Neural cell (in vitro differentiated cells): ENCODE data around the gene FCHSD1. TPM values are rescaled to one million over a fixed set of nuclear protein-coding genes. Genes with fewer than 3 reads are reported as not detected.

Experiments
- H2AFZ ChIP-seq: fragments of 200-600, 300-800 bp; sonication (generic), shearing (Covaris generic); 2 replicates; pipeline ENCODE4 v1.6.0; 2014; ENCODE audit warnings: low read depth, mild to moderate bottlenecking, antibody characterized with exemption, low read length, moderate library complexity
- H3F3A ChIP-seq: fragments of 200-600 bp; shearing (Covaris generic); 2 replicates; pipeline ENCODE4 v1.6.1; 2016; ENCODE audit warnings: mild to moderate bottlenecking, moderate library complexity, mixed read lengths, antibody characterized with exemption, low read length; ENCODE audit not compliant: insufficient read depth, poor library complexity, severe bottlenecking
- H3K27ac ChIP-seq: fragments of 200-600, 300-800 bp; sonication (generic), shearing (Covaris generic); 2 replicates; pipeline ENCODE4 v1.5.1; 2014; ENCODE audit warnings: mild to moderate bottlenecking, low read length, moderate library complexity
- H3K27me3 ChIP-seq: fragments of 300-800, 200-600 bp; sonication (generic), shearing (Covaris generic); 2 replicates; pipeline ENCODE4 v1.6.0; 2014; ENCODE audit warnings: mild to moderate bottlenecking, low read depth, low read length, moderate library complexity; ENCODE audit not compliant: insufficient read depth
- H3K36me3 ChIP-seq: fragments of 300-800, 200-600 bp; sonication (generic), shearing (Covaris generic); 2 replicates; pipeline ENCODE4 v1.5.1; 2014; ENCODE audit warnings: mild to moderate bottlenecking, antibody characterized with exemption, low read length, moderate library complexity; ENCODE audit not compliant: insufficient read depth
- H3K4me2 ChIP-seq: fragments of 300-800, 200-600 bp; sonication (generic), shearing (Covaris generic); 2 replicates; pipeline ENCODE4 v1.6.0; 2014; ENCODE audit warnings: mild to moderate bottlenecking, low read length
- H3K4me3 ChIP-seq: fragments of 300-800, 200-600 bp; sonication (generic), shearing (Covaris generic); 2 replicates; pipeline ENCODE4 v1.5.1; 2014; ENCODE audit warnings: mild to moderate bottlenecking, low read length, moderate library complexity
- H3K79me2 ChIP-seq: fragments of 200-600 bp; shearing (Covaris generic); replicated peaks from 2 replicates; pipeline ENCODE4 v1.6.0; 2014; ENCODE audit warnings: mild to moderate bottlenecking, low read length, moderate library complexity; ENCODE audit not compliant: insufficient read depth
- H3K9ac ChIP-seq: fragments of 300-800, 200-600 bp; sonication (generic), shearing (Covaris generic); 2 replicates; pipeline ENCODE4 v1.6.1; 2016; ENCODE audit warnings: mild to moderate bottlenecking, low read length, mixed read lengths
- H3K9me2 ChIP-seq: fragments of 200-600 bp; shearing (Covaris generic); 2 replicates; pipeline ENCODE4 v1.6.1; 2016; ENCODE audit warnings: mild to moderate bottlenecking, low read length, mixed read lengths; ENCODE audit not compliant: insufficient read depth
- H3K9me3 ChIP-seq: fragments of 200-600, 300-800 bp; sonication (generic), shearing (Covaris generic); 2 replicates; pipeline ENCODE4 v1.6.1; 2016; ENCODE audit warnings: mild to moderate bottlenecking, mixed run types, low read length, moderate library complexity, mixed read lengths
- H4K20me1 ChIP-seq: fragments of 200-600 bp; shearing (Covaris generic); 2 replicates; pipeline ENCODE4 v1.6.1; 2016; ENCODE audit warnings: mild to moderate bottlenecking, mixed run types; ENCODE audit not compliant: insufficient read depth
- EP300 ChIP-seq: fragments of 450-650 bp; conservative IDR thresholded peaks from 2 replicates; pipeline ENCODE4 v1.6.1; 2014; ENCODE audit warnings: antibody characterized with exemption, mild to moderate bottlenecking, moderate library complexity; ENCODE audit not compliant: poor library complexity, severe bottlenecking
- EZH2 ChIP-seq: fragments of 200-600, 300-800 bp; shearing (Covaris generic), sonication (generic); IDR thresholded peaks from 2 replicates; pipeline ENCODE4 v1.6.1; 2014; ENCODE audit warnings: antibody characterized with exemption, low read length, borderline replicate concordance, mild to moderate bottlenecking; ENCODE audit not compliant: insufficient read depth, poor library complexity, severe bottlenecking
- POLR2AphosphoS5 ChIP-seq: IDR thresholded peaks from 2 replicates; pipeline ENCODE4 v1.6.1; 2012
- RAD21 ChIP-seq: fragments of 450-650 bp; conservative IDR thresholded peaks from 2 replicates; pipeline ENCODE4 v1.6.1; 2014; ENCODE audit warnings: antibody characterized with exemption, mild to moderate bottlenecking, moderate library complexity
- polyA plus RNA-seq: library from polyadenylated mRNA; depleted of rRNA; stranded (reverse); fragments of >200 nt; gene quantifications from 2 replicates; pipeline ENCODE4 v1.2.3, GENCODE V29; 2014
- TF ChIP-seq, protein P1 (sequence below): fragments of 450-650 bp; IDR thresholded peaks from 2 replicates; pipeline ENCODE4 v1.5.1; 2014; ENCODE audit warnings: antibody characterized with exemption, mild to moderate bottlenecking, moderate library complexity; ENCODE audit not compliant: poor library complexity, severe bottlenecking
- TF ChIP-seq, protein P2 (sequence below): IDR thresholded peaks from 2 replicates; pipeline ENCODE4 v1.6.1; 2012; ENCODE audit warnings: borderline replicate concordance

The FCHSD1 gene
- polyA plus RNA-seq, 1 donor from 2014 or later: 3.9 TPM

DNA sequence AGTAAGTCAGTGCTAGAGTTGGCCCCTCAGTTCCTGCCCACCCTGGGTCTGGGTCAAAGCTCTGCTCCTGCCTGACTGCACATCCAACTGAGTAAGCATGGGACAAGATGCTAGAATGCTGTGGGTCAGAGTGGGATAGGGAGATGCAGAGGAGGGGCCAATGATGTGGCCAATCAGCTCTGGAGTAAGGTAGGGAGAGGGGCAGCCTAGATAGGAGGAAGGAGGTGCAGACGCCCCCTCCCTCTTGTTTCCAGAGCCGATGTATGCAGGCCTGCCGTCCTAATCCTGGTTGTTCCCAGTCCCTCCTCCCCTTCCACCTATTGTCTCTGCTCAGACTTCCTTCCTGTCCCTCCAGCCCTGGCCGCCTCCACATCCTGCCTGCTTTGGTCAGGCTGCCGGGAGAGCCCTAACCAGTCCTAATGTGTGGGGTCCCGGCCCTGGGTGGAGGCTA is 29.6 kb upstream of the FCHSD1 start:
- H3K27me3 ChIP-seq: no peaks in the 10 kb centered on the region
- no peak overlapping the region for H3K27ac ChIP-seq
- no peaks in the 10 kb centered on the region for H3F3A ChIP-seq
- no peaks in the 10 kb centered on the region for H3K9me3 ChIP-seq
- H3K36me3 ChIP-seq: no peaks in the 10 kb centered on the region
- H3K9ac ChIP-seq: no peak overlapping the region
- H2AFZ ChIP-seq: no peak overlapping the region
- H3K79me2 ChIP-seq: no peaks in the 10 kb centered on the region
- H3K9me2 ChIP-seq: no peaks in the 10 kb centered on the region
- no peaks in the 10 kb centered on the region for H4K20me1 ChIP-seq
- H3K4me2 ChIP-seq: no peak overlapping the region
- no peak overlapping the region for H3K4me3 ChIP-seq
- TF ChIP-seq POLR2AphosphoS5 (no peak), EP300 (no peak)

- Histone ChIP-seq H3K9ac (no peak overlapping the region), H3K27ac (no peak overlapping the region), H3K79me2 (no peaks in the 10 kb centered on the region), H2AFZ (no peak overlapping the region), H3F3A (no peaks in the 10 kb centered on the region), H3K9me2 (no peaks in the 10 kb centered on the region), H3K27me3 (no peaks in the 10 kb centered on the region), H3K4me2 (no peak overlapping the region), H4K20me1 (no peaks in the 10 kb centered on the region), H3K36me3 (no peaks in the 10 kb centered on the region), H3K9me3 (no peaks in the 10 kb centered on the region), H3K4me3 (no peak overlapping the region)
- TF ChIP-seq EP300 (no peak), EZH2 (no peak)
- TF ChIP-seq, protein P1, sequence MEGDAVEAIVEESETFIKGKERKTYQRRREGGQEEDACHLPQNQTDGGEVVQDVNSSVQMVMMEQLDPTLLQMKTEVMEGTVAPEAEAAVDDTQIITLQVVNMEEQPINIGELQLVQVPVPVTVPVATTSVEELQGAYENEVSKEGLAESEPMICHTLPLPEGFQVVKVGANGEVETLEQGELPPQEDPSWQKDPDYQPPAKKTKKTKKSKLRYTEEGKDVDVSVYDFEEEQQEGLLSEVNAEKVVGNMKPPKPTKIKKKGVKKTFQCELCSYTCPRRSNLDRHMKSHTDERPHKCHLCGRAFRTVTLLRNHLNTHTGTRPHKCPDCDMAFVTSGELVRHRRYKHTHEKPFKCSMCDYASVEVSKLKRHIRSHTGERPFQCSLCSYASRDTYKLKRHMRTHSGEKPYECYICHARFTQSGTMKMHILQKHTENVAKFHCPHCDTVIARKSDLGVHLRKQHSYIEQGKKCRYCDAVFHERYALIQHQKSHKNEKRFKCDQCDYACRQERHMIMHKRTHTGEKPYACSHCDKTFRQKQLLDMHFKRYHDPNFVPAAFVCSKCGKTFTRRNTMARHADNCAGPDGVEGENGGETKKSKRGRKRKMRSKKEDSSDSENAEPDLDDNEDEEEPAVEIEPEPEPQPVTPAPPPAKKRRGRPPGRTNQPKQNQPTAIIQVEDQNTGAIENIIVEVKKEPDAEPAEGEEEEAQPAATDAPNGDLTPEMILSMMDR: no peak
Measured at GRCh38 chr5:141680178-141680577, 29.0 kb upstream of the FCHSD1 start.

DNA sequence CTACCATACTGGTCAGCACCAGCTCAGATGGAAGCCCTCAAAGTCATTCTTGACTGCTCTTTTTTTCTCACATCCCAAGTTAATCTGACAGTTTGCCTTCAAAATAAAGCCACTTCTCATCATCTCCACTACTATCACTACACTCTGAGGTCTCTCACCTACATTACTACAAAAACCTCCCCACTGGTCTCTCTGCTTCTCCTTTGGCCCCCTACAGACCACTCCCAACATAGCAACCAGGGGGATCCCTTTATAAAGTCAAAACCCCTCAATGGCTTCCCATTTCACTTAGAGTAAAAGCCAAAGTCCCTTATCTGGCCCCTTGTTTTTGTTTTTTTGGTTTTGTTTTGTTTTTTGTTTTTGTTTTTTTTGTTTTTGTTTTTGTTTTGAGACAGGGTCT is 26.2 kb upstream of the FCHSD1 start:
- no peak overlapping the region for H2AFZ ChIP-seq
- no peaks in the 10 kb centered on the region for H3K27me3 ChIP-seq
- no peaks in the 10 kb centered on the region for H3F3A ChIP-seq
- no peaks in the 10 kb centered on the region for H4K20me1 ChIP-seq
- no peaks in the 10 kb centered on the region for H3K36me3 ChIP-seq
- H3K4me3 ChIP-seq: no peak overlapping the region
- no peak overlapping the region for H3K4me2 ChIP-seq
- H3K9me2 ChIP-seq: no peaks in the 10 kb centered on the region
- H3K9ac ChIP-seq: no peak overlapping the region
- no peak overlapping the region for H3K27ac ChIP-seq
- no peak for TF ChIP-seq EZH2
- TF ChIP-seq, protein P1: peak; percentile 12
- no peaks in the 10 kb centered on the region for H3K9me3 ChIP-seq
- no peaks in the 10 kb centered on the region for H3K79me2 ChIP-seq

DNA sequence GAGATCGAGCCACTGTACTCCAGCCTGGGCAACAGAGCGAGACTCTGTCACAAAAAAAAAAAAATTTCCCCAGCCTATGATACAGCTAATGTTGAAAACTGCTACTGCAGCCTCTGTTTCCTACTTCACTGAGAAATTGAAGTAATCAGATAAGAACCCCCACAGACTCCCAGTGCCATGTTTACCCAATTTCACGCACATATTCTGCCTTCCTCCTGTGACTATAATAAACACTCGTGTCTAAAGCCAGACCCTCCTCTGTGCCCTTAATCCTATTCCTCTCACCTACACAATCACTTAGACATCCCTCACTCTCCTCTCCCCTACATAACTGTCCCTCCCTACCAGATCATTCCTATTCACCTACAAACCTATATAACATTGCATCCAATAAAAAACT is 24.5 kb upstream of the FCHSD1 start:
- Histone ChIP-seq H2AFZ (no peak overlapping the region), H3K9me3 (no peaks in the 10 kb centered on the region), H3K27me3 (no peaks in the 10 kb centered on the region), H3K36me3 (no peaks in the 10 kb centered on the region), H3F3A (no peaks in the 10 kb centered on the region), H3K9ac (no peak overlapping the region), H3K4me2 (no peak overlapping the region), H3K9me2 (no peaks in the 10 kb centered on the region), H3K27ac (no peak overlapping the region), H3K4me3 (no peak overlapping the region), H4K20me1 (no peaks in the 10 kb centered on the region), H3K79me2 (no peaks in the 10 kb centered on the region)
- TF ChIP-seq, protein P2, sequence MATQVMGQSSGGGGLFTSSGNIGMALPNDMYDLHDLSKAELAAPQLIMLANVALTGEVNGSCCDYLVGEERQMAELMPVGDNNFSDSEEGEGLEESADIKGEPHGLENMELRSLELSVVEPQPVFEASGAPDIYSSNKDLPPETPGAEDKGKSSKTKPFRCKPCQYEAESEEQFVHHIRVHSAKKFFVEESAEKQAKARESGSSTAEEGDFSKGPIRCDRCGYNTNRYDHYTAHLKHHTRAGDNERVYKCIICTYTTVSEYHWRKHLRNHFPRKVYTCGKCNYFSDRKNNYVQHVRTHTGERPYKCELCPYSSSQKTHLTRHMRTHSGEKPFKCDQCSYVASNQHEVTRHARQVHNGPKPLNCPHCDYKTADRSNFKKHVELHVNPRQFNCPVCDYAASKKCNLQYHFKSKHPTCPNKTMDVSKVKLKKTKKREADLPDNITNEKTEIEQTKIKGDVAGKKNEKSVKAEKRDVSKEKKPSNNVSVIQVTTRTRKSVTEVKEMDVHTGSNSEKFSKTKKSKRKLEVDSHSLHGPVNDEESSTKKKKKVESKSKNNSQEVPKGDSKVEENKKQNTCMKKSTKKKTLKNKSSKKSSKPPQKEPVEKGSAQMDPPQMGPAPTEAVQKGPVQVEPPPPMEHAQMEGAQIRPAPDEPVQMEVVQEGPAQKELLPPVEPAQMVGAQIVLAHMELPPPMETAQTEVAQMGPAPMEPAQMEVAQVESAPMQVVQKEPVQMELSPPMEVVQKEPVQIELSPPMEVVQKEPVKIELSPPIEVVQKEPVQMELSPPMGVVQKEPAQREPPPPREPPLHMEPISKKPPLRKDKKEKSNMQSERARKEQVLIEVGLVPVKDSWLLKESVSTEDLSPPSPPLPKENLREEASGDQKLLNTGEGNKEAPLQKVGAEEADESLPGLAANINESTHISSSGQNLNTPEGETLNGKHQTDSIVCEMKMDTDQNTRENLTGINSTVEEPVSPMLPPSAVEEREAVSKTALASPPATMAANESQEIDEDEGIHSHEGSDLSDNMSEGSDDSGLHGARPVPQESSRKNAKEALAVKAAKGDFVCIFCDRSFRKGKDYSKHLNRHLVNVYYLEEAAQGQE: no peak
- TF ChIP-seq, protein P1: no peak
- no peak for TF ChIP-seq RAD21
- no peak for TF ChIP-seq EZH2
